Prostate gland (tissue), 2 donors: Measurements from ENCODE around the gene FERMT3.

Source experiments
- CTCF ChIP-seq, 4 experiments: fragments of 200-600 bp in 2 of 4; fragments of 450-650 bp in 2 of 4; sonication (generic) in 2 of 4; IDR thresholded peaks; 1 replicate in 3 of 4; 2 replicates in 1 of 4; pipeline ENCODE4 v1.5.1; 2016 to 2019; ENCODE audit warnings: antibody characterized with exemption in 4 of 4, mild to moderate bottlenecking in 2 of 4, moderate library complexity in 2 of 4
- POLR2A ChIP-seq: fragments of 450-650 bp; IDR thresholded peaks from one replicate; pipeline ENCODE4 v1.6.1; 2016; ENCODE audit warnings: antibody characterized with exemption, mild to moderate bottlenecking
- POLR2AphosphoS5 ChIP-seq: sonication (generic); formaldehyde crosslinking; IDR thresholded peaks from one replicate; pipeline ENCODE4 v1.6.1; 2017; ENCODE audit warnings: antibody characterized with exemption

- TF ChIP-seq POLR2A (no peak), CTCF (IDR thresholded peaks at IDR 0.05) (no peak), POLR2AphosphoS5 (no peak)
Observed at GRCh38 chr11:64224151-64224890, 17.8 kb downstream of the FERMT3 start.
